Skin of body (tissue), 2 donors: ENCODE results near the gene CTBP2. TPM values are rescaled to one million over a fixed set of nuclear protein-coding genes. Genes with fewer than 3 reads are reported as not detected.
"Not testable (repeated sequence)": the region's sequence is repeated elsewhere in the genome, so short reads cannot be mapped to it uniquely, and the experiment has no call there.

Source experiments
- DNase-seq: peaks from one replicate; lab custom pipeline; 2025; lab: John Stamatoyannopoulos, UW
- total RNA-seq: library from RNA; depleted of rRNA; stranded (reverse); fragments of >200 nt; gene quantifications from one replicate; pipeline ENCODE4 v1.2.3, GENCODE V29; 2014

The CTBP2 gene
- total RNA-seq, 1 donor from 2014 or later, result 36.7 TPM

DNA sequence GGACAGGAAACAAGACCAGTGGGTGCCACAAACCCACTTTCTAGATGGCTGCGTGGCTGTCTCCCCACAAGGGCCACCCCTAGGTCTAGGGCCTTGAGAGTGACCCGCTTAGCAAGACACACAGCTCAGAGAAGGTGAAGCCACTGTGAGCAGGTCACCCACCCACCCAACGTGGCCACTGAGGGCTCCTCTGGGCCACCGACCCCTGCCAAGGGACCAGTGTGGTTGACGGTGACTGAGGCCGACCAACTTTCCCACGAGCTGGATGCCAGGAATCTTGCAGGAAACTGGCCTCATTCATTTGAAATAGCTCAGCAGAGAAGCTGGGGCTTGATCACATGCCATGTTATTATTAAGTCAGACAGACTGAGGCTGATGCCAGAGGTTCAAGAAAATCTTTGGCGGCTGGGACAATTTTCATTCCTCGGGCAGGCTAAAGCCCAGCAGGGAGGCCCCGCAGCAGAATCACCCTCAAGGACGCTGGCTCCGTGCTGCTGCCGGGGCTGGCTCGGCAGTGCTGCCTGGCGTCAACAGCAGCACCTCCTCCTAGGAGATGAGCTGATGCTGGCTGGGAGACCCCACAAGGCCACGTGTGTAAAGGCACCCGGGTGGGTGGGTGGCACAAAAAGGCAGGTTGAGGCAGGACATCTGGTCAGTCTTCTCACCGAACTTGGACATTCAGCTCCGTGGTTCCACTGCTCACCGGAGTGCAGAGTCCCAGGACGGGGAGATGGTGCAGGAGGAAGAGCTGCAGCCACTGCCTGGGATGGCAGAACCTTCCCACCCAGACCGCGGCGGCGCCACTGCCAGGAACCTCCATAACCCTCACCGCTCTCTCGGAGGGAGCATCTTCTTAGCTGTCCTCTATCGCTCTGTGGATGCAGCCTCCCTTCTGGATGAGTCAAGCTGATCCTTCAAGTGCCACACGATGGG is 160.7 kb downstream of the CTBP2 start:
- no peak for DNase-seq

GRCh38 chr10:124998624-124999291 is 161.6 kb downstream of the CTBP2 start:
- no peak for DNase-seq

GRCh38 chr10:124997771-124998623 is 162.4 kb downstream of the CTBP2 start:
- no peak for DNase-seq

- no peak for DNase-seq
These were observed 163.1 kb downstream of the CTBP2 start for GRCh38 chr10:124997306-124997705.

GRCh38 chr10:124996854-124997215 is 163.5 kb downstream of the CTBP2 start:
- DNase-seq, result no peak

- no peak for DNase-seq
These were observed 164.1 kb downstream of the CTBP2 start for GRCh38 chr10:124996127-124996853.

DNA sequence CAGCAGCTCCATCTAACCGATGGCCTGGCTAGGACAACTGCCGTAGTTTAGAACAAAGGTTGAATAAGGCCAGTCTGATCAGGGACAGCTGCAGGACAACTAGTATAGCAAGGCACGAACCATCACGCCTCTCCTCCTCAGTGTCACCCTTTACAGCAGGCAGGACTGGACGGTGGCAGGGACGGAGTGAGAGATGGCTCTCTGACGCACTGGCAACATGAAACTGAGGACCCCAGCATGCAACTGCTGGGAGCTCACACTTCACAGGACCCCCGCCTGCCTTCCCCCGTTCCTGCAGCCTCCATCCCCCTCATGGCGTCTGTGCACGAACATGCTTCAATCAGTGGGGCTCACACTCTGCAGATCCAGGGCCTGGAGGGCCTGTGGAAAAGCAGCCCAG is 164.8 kb downstream of the CTBP2 start:
- DNase-seq, result no peak

GRCh38 chr10:124994573-124995473 is 165.5 kb downstream of the CTBP2 start:
- no peak for DNase-seq

DNA sequence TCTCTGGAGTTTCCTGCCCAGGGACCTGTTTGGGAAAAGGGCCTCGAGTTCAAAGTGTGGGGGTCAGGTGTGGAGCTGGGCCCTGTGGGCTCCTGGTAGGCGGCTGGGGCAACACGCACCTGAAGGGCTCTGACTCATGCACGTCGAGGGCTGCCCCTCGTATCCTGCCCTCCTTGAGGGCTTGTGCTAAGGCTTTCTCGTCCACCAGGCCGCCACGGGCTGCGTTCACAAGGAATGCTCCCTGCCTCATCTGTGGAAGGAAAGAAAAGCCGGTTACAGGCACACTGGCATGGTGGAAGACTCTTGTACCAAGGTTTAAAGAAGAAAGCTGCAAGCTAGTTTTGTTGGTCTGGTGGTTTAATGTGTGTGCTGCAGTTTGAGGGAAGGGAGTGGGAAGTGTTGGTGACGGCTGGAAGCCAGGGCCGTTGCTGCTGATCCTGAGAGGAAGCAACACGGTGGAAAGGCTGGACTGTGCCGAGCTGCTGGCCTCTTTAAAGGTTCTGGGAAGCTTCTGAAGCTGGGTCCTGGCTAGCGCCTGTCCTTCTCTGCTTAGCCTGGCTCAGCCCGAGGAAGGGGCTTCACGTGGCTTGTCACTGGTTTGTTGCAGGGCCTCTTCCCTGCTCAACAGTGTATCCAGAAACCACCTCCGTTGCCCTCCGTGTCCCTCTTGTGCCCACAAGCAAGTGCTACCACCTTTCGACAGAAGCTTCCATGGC is 166.5 kb downstream of the CTBP2 start:
- no peak for DNase-seq

DNA sequence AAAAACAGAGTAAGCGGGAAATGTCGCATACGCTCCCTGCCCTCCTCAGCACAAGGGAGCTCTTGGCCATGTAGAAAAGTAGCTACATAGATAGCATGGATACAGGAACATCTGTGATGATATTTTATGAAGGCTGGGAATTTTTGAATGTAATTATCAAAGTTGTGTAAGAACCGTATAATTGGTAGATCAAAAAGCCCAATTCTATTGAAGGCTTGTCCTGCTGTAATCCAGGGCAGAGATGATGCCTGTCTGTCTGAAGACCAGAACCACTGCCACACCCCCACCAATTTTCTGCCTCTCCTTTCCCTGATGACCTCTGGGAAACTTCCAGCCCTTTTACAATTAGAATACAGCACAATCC is 167.0 kb downstream of the CTBP2 start:
- DNase-seq, result no peak

- no peak for DNase-seq
These were observed 167.7 kb downstream of the CTBP2 start for GRCh38 chr10:124992462-124993344.

- DNase-seq, result no peak
These were observed 168.5 kb downstream of the CTBP2 start for GRCh38 chr10:124991835-124992234.

DNA sequence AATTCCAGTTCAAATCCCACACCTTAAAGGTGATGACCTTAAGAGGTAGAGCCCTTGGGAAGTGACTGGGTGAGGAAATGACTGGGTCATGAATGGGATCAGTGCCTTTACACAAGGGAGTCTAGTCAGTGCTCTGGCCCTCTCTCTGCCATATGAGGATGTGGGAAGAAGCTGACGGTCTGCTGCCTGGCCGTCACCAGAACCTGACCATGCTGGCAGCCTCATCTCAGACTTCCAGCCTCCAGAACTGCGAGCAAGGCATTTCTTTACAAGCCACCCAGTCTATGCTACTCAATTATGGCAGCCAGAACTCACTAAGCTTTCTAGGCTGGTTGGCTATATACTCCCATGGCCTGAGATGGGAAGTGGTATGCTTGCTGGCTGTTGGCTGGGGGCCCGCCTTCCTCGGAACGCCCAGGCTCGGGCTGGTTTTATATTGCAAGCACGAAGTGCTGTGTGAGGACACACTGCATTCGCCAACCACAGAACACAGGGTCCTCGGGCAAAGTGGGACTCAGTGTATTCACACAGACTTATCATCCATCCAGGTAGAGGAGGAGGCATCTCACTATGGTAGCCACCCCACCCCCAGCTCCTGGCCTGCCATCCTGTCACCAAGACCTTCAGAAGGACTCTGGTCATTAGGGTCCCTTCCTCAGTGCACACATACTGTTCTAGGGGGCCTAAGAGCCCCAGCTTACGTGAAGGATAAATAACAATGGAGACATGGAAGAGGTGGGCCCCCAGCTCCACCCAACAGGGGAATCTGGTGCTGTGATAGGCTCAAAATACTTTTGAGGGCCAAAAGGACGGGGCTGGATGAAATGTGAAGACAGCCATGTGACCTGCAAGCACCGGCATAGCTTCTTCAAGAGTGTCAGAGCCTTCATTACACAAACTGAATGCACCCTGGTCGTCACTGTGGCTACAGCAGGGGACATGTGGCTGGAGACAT is 169.4 kb downstream of the CTBP2 start:
- no peak for DNase-seq

DNA sequence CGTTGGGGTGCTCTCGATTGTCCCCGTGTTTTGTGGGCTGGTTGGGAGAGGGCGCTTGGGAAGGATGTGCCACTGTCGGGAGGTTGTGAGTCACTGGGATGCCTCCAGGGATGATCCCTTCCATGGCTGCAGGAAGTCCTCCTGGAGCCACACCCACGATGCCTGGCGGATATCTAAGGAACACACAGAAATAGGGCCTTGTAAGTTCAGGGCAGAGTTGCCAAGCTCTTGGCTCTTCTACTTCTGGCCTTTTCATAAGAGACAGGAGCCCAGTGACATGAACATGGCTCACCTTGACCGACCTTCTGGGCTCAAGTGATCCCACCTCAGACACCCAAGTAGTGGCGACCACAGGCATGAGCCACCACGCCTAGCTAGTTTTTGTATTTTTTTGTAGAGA is 170.8 kb downstream of the CTBP2 start:
- DNase-seq, result no peak

- DNase-seq, result not testable (repeated sequence)
These were observed 171.6 kb downstream of the CTBP2 start for GRCh38 chr10:124988753-124989152.

DNA sequence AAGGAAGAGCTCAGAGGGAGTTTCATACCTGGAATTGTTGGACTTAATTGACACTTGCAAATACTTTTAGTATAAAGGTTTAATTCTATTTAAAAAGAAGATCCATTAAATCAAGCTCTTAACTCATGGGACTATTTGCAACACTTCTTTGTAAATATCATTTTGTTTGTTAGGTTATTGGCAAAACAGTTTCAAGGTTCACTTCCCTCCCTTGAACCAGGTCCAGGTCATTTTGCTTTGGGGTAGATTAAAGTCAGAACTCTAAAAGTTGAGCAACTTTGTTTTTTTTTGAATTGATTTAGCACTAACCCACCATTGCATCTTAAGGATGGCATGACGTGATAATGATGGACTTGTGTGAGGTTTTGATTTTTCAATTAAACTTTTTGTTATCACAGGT is 172.6 kb downstream of the CTBP2 start:
- no peak for DNase-seq

GRCh38 chr10:124985162-124985561 is 175.2 kb downstream of the CTBP2 start:
- DNase-seq, result no peak
